ENCODE data around the gene ART3. TPM values are rescaled to one million over a fixed set of nuclear protein-coding genes. Genes with fewer than 3 reads are reported as not detected.

The ART3 gene
- total and polyA plus RNA-seq, 2 of the 8 experiments (the other 6 are each of a cell fraction or from before 2014, with no cell fraction given), result 0.21 to 0.63 TPM

DNA sequence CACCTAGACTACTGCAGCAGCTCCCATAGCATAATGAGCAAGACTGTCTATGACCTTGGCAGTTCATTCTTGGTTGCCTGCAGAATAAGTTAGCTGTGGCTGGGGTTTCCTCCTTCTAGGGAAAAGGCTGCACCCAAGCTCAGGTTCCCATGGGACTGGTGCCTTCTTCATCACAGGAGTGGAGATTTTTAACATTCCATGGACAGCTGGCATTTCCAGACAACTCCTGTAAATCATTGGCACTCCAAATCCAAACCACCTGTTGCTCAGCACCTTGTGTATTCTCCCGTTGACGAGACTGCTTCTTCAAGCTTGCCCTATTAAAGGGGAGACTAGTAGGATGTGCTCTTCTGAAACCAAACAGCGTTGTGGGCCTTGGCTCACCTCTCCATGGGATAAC lies 81.5 kb downstream of the ART3 start:
- H3K79me1 ChIP-seq (ENCODE audit: low read depth, low read length), result no peaks in the 10 kb centered on the region
- H3K23me2 ChIP-seq (ENCODE audit: low read depth, low read length), result no peaks in the 10 kb centered on the region
- H4K91ac ChIP-seq (replicated peaks; ENCODE audit: insufficient read length, low read length), result no peak overlapping the region
- H2AFZ ChIP-seq (ENCODE audit: low read length), result no peak overlapping the region
- peaks cover 0 to 2% (median under 1%) of the 10 kb centered on the region in 4 experiments; a peak in 3 of 8 replicates for H3K36me3 ChIP-seq (ENCODE audit: control insufficient read depth in 2 of 4, insufficient read depth in 4 of 4, low read length in 3 of 4)
- CTCF ChIA-PET (ENCODE audit: partially characterized antibody), result interaction anchor here (0.6 to 2.5 kb wide), 4 partner anchors 24 to 540 kb away, joined by 3 to 12 read pairs (median 4); no protein-coding TSS in a partner anchor
- no peak overlapping the region for H3K4me3 ChIP-seq (ENCODE audit: extremely low read depth in 1 of 4, insufficient read depth in 2 of 4, low read depth in 3 of 4, low read length in 4 of 4)
- no peak overlapping the region for H2BK120ac ChIP-seq (replicated peaks; ENCODE audit: low read depth, low read length)
- no peak overlapping the region for H4K5ac ChIP-seq (ENCODE audit: insufficient read length, low read depth, low read length)
- no peak overlapping the region for H2AK5ac ChIP-seq (ENCODE audit: low read depth, low read length)
- POLR2A ChIA-PET (ENCODE audit: partially characterized antibody), result interaction anchor here (1.0 to 1.5 kb wide), 2 partner anchors 8 to 56 kb away, joined by 3 to 6 read pairs; partner anchors contain the start of gene NUP54
- no peaks in the 10 kb centered on the region for H4K20me1 ChIP-seq (replicated peaks in 1 of 2; ENCODE audit: control insufficient read depth in 1 of 2, insufficient read depth in 2 of 2, low read length in 2 of 2)
- H2BK5ac ChIP-seq (ENCODE audit: low read depth, low read length), result no peak overlapping the region
- H2BK15ac ChIP-seq (ENCODE audit: low read length), result no peak overlapping the region
- WGBS, 2 experiments (ENCODE audit: extremely low coverage in 1 of 2, insufficient coverage in 1 of 2, insufficient read length in 1 of 2, insufficient replicate concordance in 2 of 2, low coverage in 1 of 2, low lambda C conversion rate in 2 of 2, missing lambda C conversion rate in 1 of 2), result 87% methylated on average over 3 of the region's 3 CpGs; no CpG with 5 or more reads in 1 of the 2 experiments
- no peak overlapping the region for H3K56ac ChIP-seq (replicated peaks; ENCODE audit: insufficient read length, low read depth, low read length)
- H3K9me3 ChIP-seq (ENCODE audit: insufficient read depth in 2 of 2, low read depth in 1 of 2, low read length in 1 of 2), result no peaks in the 10 kb centered on the region
- H3K27me3 ChIP-seq (replicated peaks in 1 of 4; ENCODE audit: control insufficient read depth in 3 of 4, extremely low read depth in 1 of 4, insufficient read depth in 3 of 4, low read length in 3 of 4), result no peaks in the 10 kb centered on the region
- FAIRE-seq, result no peak
- H3K9ac ChIP-seq (replicated peaks in 1 of 4; ENCODE audit: extremely low read depth in 1 of 4, low read depth in 3 of 4, low read length in 3 of 4), result no peak overlapping the region
- no peak overlapping the region for H3K4me2 ChIP-seq (ENCODE audit: insufficient read depth in 1 of 2, low read depth in 2 of 2, low read length in 2 of 2)
- H2BK20ac ChIP-seq (ENCODE audit: low read length), result no peak overlapping the region
- H3K4ac ChIP-seq (replicated peaks; ENCODE audit: insufficient read length, low read depth, low read length), result no peak overlapping the region
- DNase-seq (ENCODE audit: low read depth in 1 of 2, low spot score in 2 of 2), result no peak
- no peak overlapping the region for H3K23ac ChIP-seq (ENCODE audit: insufficient read length)
- H3K27ac ChIP-seq (ENCODE audit: low read depth, low read length), result no peak overlapping the region; the same call in 1 of the 2 replicates
- no peak overlapping the region for H2BK12ac ChIP-seq (ENCODE audit: low read depth, low read length)
- no peak overlapping the region for H3K18ac ChIP-seq (ENCODE audit: extremely low read depth, low read length)
- H3K4me1 ChIP-seq (replicated peaks in 1 of 4; ENCODE audit: control insufficient read depth in 3 of 4, insufficient read depth in 4 of 4, low read length in 3 of 4), result no peaks in the 10 kb centered on the region
- no peaks in the 10 kb centered on the region for H3K79me2 ChIP-seq (ENCODE audit: control insufficient read depth in 1 of 2, insufficient read depth in 2 of 2, low read length in 2 of 2)
- H3K14ac ChIP-seq (ENCODE audit: insufficient read length), result no peak overlapping the region
- H4K8ac ChIP-seq (ENCODE audit: extremely low read depth, insufficient read depth, low read length), result no peak overlapping the region
- TF ChIP-seq KDM4A (IDR thresholded peaks at IDR 0.05; ENCODE audit: low read depth, low read length, severe bottlenecking), result no peak
- TF ChIP-seq RFX5 (IDR thresholded peaks at IDR 0.05; ENCODE audit: borderline replicate concordance, low read depth, low read length), result no peak
- TF ChIP-seq EZH2 (IDR thresholded peaks at IDR 0.05; ENCODE audit: low read depth, low read length, severe bottlenecking), result no peak
- no peak for TF ChIP-seq SAP30 (IDR thresholded peaks at IDR 0.05; ENCODE audit: insufficient read depth, insufficient replicate concordance, low read length)
- TF ChIP-seq, protein P1, sequence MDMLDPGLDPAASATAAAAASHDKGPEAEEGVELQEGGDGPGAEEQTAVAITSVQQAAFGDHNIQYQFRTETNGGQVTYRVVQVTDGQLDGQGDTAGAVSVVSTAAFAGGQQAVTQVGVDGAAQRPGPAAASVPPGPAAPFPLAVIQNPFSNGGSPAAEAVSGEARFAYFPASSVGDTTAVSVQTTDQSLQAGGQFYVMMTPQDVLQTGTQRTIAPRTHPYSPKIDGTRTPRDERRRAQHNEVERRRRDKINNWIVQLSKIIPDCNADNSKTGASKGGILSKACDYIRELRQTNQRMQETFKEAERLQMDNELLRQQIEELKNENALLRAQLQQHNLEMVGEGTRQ (IDR thresholded peaks at IDR 0.05; ENCODE audit: low read length), result no peak
- no peak for TF ChIP-seq SRF (IDR thresholded peaks at IDR 0.05; ENCODE audit: low read depth, low read length)
- TF ChIP-seq KDM5A (IDR thresholded peaks at IDR 0.05; ENCODE audit: low read length), result no peak
- TF ChIP-seq, protein P2, sequence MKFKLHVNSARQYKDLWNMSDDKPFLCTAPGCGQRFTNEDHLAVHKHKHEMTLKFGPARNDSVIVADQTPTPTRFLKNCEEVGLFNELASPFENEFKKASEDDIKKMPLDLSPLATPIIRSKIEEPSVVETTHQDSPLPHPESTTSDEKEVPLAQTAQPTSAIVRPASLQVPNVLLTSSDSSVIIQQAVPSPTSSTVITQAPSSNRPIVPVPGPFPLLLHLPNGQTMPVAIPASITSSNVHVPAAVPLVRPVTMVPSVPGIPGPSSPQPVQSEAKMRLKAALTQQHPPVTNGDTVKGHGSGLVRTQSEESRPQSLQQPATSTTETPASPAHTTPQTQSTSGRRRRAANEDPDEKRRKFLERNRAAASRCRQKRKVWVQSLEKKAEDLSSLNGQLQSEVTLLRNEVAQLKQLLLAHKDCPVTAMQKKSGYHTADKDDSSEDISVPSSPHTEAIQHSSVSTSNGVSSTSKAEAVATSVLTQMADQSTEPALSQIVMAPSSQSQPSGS (IDR thresholded peaks at IDR 0.05; ENCODE audit: low read length), result no peak
- TF ChIP-seq NRF1 (IDR thresholded peaks at IDR 0.05; ENCODE audit: low read depth, low read length), result no peak
- TF ChIP-seq, protein P3, sequence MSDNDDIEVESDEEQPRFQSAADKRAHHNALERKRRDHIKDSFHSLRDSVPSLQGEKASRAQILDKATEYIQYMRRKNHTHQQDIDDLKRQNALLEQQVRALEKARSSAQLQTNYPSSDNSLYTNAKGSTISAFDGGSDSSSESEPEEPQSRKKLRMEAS (IDR thresholded peaks at IDR 0.05), result no peak
- no peak for TF ChIP-seq SP4 (IDR thresholded peaks at IDR 0.05; ENCODE audit: low read length)
